Epithelial cell of esophagus (primary cell): Measurements from ENCODE around the gene MRTFA.

Experiments used
- DNase-seq: peaks from one replicate; pipeline ENCODE4 v3.0.0; 2010; ENCODE audit warnings: low read depth
- H3K4me3 ChIP-seq: 2 replicates; pipeline ENCODE4 v1.5.1; 2011; ENCODE audit warnings: mild to moderate bottlenecking, low read length, control low read depth
- TF ChIP-seq, protein P1 (sequence below): IDR thresholded peaks from 2 replicates; pipeline ENCODE4 v1.5.1; 2011; ENCODE audit warnings: low read depth, mild to moderate bottlenecking, low read length, control low read depth, inconsistent platforms; ENCODE audit not compliant: insufficient read depth; ENCODE audit errors: missing control alignments

Gene MRTFA

DNA sequence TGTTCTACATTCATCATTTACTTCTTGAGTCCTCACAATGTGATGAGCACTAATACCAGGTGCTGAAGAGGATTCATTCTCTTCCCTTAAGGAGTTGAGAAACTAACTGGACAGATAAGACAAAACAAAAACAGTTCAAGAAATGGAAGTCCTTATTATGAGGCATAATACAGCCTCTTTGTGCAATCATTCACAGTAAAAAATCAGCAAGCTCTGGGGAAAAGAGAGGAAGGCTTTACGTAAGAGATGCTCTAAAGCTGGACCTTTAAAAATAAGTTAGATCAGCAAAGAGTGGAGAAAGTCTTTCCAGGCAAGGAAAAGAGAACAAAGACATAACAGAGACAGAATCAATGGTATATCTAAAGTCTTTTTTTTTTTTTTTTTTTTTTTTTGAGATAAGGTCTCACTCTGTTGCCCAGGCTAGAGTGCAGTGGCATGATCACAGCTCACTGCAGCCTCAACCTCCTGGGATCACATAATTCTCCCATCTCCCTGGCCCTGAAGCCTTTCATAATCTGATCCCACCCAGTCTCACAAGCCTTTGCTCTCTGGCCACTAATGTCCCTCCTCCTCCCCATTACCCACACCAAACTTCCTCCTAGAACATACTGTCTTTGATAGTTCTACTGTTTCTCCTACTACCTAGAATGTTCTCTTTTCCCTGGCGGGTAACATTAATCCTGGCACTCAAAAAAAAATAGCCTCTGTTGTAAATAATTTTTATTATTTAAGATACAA lies 40.9 kb downstream of the MRTFA start:
- TF ChIP-seq, protein P1, sequence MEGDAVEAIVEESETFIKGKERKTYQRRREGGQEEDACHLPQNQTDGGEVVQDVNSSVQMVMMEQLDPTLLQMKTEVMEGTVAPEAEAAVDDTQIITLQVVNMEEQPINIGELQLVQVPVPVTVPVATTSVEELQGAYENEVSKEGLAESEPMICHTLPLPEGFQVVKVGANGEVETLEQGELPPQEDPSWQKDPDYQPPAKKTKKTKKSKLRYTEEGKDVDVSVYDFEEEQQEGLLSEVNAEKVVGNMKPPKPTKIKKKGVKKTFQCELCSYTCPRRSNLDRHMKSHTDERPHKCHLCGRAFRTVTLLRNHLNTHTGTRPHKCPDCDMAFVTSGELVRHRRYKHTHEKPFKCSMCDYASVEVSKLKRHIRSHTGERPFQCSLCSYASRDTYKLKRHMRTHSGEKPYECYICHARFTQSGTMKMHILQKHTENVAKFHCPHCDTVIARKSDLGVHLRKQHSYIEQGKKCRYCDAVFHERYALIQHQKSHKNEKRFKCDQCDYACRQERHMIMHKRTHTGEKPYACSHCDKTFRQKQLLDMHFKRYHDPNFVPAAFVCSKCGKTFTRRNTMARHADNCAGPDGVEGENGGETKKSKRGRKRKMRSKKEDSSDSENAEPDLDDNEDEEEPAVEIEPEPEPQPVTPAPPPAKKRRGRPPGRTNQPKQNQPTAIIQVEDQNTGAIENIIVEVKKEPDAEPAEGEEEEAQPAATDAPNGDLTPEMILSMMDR = no peak
- DNase-seq = no peak
- H3K4me3 ChIP-seq = no peak overlapping the region

DNA sequence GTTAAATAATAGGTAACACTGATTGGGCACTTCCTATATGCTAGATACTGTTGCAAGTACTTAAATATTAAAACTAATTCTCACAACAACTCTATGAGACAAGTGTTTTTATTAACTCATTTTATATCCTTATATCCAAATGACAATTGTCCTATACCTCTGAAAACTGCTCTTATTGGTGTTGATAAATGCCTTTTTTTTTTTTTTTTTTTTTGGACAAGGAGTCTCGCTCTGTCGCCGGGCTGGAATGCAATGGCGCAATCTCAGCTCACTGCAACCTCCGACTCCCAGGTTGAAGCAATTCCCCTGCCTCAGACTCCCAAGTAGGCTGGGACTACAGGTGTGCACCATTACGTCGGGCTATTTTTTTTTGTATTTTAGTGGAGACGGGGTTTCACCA lies 41.6 kb downstream of the MRTFA start:
- peak; percentile 62 for DNase-seq
- TF ChIP-seq, protein P1 = no peak
- H3K4me3 ChIP-seq = no peak overlapping the region

DNA sequence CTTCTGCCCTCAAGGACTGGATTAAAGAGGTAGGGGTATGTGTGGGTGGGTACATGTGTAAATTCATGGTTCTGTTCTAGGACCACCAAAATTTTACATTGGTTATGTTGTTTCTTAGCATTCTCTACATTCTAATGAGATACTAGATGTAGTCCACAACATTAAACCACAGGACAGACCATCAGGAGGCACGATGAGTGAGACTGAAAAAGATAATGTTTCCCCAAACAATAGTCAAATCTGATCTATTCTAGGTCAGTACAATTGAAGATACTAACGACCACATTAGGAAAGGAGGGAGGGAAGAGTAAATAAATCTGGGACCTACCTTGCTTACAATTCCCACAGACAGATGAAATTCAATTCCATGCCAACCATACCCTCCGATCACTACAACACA lies 42.2 kb downstream of the MRTFA start:
- H3K4me3 ChIP-seq = no peak overlapping the region
- TF ChIP-seq, protein P1 = no peak
- no peak for DNase-seq

DNA sequence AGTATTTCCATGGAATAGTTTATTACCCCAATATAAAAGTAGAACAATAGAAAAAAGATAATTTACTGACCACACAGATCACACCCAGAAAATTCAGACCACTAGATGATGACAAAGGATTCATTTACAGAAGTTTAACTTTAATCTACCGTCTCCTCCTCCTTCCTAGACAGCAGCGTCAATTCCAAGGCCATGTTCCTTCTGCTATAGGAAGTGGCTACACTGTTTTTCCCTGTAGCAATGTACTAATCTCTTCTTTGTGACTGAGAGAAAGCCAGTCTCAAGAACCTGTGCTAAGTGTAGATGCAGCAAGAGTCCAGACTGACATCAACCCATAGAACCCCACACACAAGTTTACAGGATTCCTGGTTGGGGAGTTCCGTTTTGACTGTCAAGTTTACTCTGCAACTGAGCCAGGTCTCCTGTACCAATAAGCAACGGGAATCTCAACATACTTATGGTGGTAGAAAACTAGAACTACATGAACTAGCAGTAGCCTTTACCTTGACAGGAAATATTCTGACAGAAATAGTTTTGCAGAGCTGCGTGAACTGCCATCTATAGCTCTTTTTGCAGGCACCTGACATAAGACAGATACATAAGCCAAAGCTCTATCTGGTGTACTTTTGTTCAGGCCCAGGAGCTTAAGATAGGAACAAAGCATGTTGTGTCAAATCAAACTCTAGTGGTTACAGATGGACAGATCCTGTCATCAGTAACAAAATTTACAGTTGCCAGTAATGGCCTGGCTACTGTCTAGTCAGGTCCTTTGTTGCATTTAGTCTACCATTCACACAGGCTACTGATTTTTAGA lies 42.9 kb downstream of the MRTFA start:
- no peak for DNase-seq
- TF ChIP-seq, protein P1 = no peak

DNA sequence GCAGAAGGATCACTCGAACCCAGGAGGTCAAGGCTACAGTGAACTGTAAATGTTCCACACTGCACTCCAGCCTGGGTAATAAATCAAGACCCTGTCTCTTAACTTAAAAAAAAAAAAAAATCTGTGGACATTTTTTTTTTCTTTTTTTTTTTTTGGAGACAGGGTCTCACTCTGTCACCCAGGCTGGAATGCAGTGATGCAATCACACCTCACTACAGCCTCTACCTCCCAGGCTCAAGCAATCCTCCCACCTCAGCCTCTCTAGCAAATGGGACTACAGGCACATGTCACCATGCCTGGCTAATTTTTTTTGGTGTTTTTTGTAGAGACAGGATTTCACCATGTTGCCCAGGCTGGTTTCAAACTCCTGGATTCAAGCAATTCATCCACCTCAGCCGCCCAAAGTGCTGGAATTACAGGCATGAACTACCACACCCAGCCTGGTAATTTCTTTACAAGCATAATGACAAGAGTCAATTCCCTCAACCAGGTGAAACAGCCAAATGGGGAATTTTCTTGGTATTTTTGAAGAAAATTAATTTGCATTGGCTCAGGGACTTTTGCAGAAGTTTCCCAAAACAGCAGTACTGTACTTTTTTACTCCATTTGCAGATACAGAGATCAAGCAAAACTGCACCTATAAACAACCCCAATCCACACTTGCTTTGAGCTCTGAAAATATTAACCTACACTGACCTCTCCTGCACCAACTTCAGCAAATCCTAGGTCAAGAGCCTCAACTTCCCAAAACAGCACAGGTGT lies 44.0 kb downstream of the MRTFA start:
- H3K4me3 ChIP-seq = no peak overlapping the region
- TF ChIP-seq, protein P1 = no peak
- no peak for DNase-seq

More for the DNA sequence above, 42.9 kb downstream of the MRTFA start:
- no peak overlapping the region for H3K4me3 ChIP-seq

DNA sequence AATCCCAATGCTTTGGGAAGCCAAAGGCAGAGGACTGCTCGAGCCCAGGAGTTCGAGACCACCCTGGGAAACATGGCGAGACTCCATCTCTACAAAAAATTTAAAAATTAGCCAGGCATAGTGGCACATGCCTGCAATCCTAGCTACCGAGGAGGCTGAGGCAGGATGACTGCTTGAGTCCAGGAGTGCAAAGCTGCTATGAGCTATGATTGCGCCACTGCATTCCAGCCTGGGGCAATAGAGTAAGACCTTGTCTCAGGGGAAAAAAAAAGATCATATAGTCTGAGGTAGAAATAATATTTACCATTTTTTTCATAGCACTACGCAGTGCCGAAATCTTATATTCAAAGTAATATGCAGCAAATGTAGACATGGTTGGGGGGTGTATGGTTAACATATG lies 47.8 kb downstream of the MRTFA start:
- DNase-seq = peak; percentile 94
- TF ChIP-seq, protein P1 = no peak
- no peak overlapping the region for H3K4me3 ChIP-seq
